LNCaP clone FGC (cell line): Measurements from ENCODE around the gene MAGIX.

Source experiments
- DNase-seq: peaks from one replicate; pipeline ENCODE4 v3.0.0-alpha.2; 2011; ENCODE audit warnings: low read depth
- H3K4me3 ChIP-seq: 2 replicates; pipeline ENCODE4 v1.5.1; 2011; ENCODE audit warnings: mild to moderate bottlenecking, low read depth, low read length, control low read depth
- TF ChIP-seq, protein P1 (sequence below): IDR thresholded peaks from 2 replicates; pipeline ENCODE4 v1.5.1; 2012; ENCODE audit warnings: mild to moderate bottlenecking; ENCODE audit not compliant: control insufficient read depth, insufficient read depth; ENCODE audit errors: extremely low read depth

The MAGIX gene

DNA sequence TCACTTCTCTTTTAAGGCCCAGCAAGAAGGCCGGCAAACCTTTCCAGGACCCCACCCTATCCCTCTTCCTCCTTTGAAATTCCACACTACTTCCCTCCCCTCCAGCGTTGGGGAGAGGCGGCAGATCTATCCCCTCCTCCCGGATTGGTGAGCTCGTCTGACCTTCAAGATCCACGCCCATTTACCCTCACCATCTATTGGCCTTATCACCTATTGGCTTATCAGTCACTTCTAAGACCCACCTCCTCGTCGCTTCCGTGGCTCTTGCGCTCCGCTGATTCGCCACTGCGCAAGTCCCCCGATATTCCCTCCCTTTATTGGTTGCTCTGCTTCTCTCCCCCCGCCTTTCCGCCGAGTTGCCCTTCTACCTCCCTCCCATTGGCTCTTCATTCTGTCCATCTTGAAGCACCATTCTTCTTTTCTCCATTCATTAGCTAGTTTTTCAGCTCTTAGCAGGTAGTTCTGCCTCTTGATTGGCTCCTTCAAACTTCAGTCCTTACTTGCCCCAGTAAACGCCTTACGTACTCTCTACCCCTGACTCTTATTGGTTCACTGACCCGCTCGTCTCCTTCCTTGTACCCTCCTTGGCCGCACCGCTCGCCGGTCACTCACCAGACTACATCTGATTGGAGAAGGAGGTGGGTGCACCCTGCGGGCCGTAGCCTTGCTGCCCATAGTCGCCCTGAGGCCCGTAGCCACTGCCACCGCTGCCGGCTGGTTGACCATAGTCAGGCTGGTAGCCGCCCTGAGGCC, 28.4 kb downstream of the MAGIX start:
- H3K4me3 ChIP-seq, result peak overlapping the region; percentile 75
- TF ChIP-seq, protein P1, sequence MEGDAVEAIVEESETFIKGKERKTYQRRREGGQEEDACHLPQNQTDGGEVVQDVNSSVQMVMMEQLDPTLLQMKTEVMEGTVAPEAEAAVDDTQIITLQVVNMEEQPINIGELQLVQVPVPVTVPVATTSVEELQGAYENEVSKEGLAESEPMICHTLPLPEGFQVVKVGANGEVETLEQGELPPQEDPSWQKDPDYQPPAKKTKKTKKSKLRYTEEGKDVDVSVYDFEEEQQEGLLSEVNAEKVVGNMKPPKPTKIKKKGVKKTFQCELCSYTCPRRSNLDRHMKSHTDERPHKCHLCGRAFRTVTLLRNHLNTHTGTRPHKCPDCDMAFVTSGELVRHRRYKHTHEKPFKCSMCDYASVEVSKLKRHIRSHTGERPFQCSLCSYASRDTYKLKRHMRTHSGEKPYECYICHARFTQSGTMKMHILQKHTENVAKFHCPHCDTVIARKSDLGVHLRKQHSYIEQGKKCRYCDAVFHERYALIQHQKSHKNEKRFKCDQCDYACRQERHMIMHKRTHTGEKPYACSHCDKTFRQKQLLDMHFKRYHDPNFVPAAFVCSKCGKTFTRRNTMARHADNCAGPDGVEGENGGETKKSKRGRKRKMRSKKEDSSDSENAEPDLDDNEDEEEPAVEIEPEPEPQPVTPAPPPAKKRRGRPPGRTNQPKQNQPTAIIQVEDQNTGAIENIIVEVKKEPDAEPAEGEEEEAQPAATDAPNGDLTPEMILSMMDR, result no peak
- DNase-seq, result peak; percentile 99

GRCh38 chrX:49191574-49192011, 29.0 kb downstream of the MAGIX start:
- peak overlapping the region; percentile 75 for H3K4me3 ChIP-seq
- TF ChIP-seq, protein P1, result no peak
- DNase-seq, result no peak

DNA sequence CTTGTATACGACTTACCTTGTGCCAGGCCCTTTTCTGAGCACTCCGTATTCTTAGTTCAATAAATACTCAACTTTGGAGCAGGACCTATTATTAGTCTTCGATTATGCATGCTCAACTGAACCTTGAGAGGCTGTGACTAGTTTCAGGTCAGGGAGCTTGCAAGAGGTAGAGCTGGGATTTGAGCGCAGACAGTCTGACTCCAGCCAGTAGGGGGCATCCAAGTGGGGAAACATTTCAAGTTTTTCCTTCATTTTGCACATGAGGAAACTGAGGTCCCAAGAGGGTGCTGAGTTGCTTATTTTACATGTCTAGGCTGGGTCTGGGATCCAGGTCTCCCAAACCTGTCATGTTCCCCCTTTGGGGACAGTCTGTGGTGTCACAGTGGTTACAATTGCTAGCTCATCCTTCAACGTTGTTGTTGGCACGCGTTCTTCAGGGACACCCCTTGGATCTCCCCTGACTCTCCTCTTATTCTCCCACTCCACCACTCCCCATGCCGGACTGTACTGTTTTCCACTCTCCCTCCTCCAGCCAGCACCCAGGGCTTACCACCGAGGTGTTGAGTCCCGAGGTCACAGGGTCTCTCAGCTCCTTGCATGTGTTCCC, 30.3 kb downstream of the MAGIX start:
- H3K4me3 ChIP-seq, result no peak overlapping the region
- TF ChIP-seq, protein P1, result peak; percentile 34; the same call in 1 of the 2 replicates
- DNase-seq, result no peak

GRCh38 chrX:49193542-49193964, 31.0 kb downstream of the MAGIX start:
- H3K4me3 ChIP-seq, result no peak overlapping the region
- DNase-seq, result no peak
- TF ChIP-seq, protein P1, result no peak

DNA sequence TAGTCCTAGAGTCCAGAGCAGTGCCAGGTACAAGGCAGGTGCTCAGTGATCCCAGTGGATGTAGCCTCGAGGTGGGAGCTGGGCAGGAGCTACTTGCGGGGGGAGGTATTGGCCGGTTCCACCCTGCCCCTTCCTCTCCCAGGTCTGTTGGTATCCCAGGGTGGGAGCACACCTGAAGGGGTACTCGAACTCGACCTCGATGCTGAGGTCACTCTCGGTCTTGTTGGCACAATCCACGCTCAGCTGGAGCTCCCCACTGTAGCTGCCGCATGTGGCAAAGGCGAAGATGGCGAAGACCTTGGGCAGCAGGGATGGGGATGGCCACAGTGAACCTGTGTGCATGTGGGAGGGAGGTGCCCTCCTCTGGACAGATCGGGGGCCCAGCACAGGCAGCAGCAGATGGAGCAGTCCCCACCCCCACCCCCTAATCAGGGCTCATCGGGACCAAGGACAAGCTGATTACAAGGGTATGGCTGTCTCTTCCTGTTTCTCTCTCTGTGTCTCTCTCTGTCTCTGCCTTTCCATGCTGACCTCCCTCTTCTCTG, 35.1 kb downstream of the MAGIX start:
- DNase-seq, result no peak
- H3K4me3 ChIP-seq, result no peak overlapping the region
- TF ChIP-seq, protein P1, result no peak

GRCh38 chrX:49198540-49199314, 36.2 kb downstream of the MAGIX start:
- H3K4me3 ChIP-seq, result no peak overlapping the region
- DNase-seq, result no peak
- TF ChIP-seq, protein P1, result no peak
